Effector CD8-positive, alpha-beta T cell (primary cell): ENCODE results near the gene ADGRA1.
"Not testable (repeated sequence)": the region's sequence is repeated elsewhere in the genome, so short reads cannot be mapped to it uniquely, and the experiment has no call there.

Experiments
- DNase-seq: peaks from one replicate; lab custom pipeline; 2025; lab: John Stamatoyannopoulos, UW

ADGRA1 gene

DNA sequence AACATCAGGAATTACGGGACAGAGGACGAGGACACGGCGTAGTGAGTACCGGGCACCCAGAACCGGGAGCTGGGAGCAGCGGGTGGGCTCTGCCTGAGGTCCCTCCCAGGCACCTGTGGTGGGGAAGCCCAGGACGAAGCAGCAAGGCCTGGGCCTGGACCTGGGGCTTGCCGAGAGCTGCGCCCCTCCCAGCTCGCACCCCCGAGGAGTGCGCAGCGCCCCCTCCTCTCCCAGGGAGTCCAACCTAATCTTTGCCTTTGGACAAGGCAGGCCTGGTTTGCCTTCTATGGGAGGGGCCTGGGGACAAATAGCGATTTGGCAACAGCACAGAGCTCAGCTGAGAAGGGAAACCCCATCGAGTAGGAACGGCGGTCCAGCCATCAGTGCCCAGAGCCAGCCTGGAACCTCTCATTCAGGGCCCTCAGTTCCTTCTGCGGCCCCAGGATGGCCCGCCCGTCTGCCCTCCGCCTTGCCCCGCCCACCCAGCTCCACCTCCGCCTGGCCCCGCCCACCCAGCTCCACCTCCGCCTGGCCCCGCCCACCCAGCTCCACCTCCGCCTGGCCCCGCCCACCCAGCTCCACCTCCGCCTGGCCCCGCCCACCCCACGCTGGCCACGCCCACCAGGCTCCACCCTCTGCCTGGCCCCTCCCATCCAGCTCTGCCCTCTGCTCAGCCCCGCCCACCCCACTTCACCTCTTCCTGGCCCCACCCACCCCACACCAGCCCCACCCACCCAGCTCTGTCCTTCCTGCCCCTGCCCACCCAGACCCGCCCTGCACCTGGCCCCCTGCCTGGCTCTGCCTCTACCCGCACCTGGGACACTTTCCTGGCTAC lies 39.8 kb downstream of the ADGRA1 start:
- DNase-seq = no peak

DNA sequence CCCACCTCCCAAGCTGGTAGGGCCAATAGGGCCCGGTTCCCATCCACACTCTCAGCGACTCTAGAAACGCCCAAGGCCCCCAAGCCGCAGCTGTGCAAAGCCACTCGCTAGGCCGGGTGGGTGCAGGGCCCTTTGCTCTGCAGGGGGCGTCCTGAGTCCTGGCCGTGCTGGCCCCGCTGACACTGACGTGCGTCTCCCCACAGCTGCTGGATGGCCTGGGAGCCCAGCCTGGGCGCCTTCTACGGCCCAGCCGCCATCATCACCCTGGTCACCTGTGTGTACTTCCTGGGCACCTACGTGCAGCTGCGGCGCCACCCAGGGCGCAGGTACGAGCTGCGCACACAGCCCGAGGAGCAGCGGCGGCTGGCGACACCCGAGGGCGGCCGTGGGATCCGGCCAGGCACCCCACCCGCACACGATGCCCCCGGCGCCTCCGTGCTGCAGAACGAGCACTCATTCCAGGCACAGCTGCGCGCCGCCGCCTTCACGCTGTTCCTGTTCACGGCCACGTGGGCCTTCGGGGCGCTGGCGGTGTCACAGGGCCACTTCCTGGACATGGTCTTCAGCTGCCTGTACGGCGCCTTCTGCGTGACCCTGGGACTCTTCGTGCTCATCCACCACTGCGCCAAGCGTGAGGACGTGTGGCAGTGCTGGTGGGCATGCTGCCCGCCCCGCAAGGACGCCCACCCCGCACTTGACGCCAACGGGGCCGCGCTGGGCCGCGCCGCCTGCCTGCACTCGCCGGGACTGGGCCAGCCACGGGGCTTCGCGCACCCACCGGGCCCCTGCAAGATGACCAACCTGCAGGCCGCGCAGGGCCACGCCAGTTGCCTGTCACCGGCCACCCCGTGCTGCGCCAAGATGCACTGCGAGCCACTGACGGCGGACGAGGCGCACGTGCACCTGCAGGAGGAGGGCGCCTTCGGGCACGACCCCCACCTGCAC lies 40.7 kb downstream of the ADGRA1 start:
- DNase-seq = no peak

DNA sequence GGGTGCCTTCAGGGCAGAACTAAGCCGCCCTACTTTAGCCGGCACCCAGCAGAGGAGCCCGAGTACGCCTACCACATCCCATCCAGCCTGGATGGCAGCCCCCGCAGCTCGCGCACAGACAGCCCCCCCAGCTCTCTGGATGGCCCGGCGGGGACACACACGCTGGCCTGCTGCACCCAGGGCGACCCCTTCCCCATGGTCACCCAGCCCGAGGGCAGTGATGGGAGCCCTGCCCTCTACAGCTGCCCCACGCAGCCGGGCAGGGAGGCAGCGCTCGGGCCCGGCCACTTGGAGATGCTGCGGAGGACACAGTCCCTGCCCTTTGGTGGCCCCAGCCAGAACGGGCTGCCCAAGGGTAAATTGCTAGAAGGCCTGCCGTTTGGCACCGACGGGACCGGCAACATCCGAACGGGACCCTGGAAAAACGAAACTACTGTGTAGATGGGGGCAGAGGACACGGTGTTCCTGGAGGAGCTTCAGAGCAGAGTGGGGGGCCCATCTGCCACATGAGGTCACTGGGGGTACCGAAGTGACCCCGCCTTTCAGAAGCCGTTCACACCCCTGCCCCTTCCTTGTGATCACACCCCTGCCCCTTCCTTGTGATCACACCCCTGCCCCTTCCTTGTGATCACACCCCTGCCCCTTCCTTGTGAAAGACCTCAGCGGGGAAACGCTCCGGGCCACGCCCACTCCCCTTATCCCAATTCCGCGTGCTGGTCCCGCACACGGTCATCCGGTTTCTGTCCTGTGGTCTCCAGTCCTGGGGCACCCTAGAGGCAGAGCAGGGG lies 41.5 kb downstream of the ADGRA1 start:
- DNase-seq = no peak

DNA sequence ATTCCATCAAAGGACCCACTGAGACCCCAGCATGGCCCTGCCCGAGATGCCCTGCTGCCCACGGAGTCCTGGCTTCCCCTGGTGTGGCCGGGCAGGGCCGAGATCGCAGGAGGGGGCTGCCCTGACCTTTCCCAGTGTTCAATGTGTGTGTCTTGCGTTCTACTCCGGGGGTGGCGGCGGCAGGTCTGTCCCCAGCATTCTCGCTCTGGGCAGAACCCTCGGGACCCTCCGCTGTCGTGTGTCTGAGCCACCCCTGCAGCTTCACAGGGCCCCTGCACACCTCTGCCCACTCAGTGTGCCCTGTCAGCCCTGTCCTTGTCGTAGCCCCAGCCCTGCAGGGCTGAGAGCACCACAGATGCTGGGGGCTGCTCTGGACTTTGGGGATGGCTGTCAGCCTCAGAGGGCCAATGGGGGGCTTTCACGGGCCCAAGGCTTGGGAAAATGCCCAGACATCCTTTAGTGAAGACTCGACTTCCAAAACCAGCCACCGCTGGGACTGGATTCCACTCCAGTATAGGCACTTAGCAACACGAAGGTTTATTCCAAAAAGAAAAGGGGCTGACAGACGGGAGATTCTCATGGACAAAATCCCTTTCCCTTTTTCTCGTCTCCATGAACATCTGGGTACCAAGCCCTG lies 42.3 kb downstream of the ADGRA1 start:
- no peak for DNase-seq

DNA sequence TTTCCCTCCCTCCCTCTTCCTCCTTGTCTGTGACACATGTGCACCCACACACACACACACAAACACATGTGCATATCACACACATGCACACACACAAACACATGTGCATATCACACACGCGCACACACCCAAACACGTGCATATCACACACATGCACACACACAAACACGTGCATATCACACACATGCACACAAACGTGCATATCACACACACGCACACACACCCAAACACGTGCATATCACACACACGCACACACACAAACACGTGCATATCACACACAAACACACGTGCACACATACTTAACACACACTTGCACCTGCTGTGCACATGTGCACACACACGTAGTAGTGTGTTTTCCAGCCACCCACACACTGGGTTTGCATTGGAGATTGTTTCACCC lies 42.9 kb downstream of the ADGRA1 start:
- DNase-seq = no peak

DNA sequence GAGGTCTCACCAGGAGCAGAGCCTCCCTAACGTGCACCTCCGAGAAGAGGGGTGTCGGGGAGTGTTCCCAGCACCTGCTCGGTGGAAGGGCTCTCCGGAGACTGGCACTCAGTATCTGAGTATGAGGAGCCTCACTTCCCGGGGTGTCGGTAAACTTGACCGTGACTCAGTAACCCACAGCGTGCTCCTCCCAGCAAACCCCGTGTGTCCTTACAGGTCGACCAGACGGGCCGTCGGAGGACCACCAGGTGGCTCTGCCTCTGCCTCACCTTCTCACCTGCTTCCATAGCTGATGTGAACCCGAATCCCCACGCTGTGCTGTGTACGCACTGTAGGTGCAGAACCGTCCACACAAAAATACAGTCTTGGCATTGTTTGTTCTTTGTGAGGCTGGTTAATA lies 43.3 kb downstream of the ADGRA1 start:
- DNase-seq = no peak

DNA sequence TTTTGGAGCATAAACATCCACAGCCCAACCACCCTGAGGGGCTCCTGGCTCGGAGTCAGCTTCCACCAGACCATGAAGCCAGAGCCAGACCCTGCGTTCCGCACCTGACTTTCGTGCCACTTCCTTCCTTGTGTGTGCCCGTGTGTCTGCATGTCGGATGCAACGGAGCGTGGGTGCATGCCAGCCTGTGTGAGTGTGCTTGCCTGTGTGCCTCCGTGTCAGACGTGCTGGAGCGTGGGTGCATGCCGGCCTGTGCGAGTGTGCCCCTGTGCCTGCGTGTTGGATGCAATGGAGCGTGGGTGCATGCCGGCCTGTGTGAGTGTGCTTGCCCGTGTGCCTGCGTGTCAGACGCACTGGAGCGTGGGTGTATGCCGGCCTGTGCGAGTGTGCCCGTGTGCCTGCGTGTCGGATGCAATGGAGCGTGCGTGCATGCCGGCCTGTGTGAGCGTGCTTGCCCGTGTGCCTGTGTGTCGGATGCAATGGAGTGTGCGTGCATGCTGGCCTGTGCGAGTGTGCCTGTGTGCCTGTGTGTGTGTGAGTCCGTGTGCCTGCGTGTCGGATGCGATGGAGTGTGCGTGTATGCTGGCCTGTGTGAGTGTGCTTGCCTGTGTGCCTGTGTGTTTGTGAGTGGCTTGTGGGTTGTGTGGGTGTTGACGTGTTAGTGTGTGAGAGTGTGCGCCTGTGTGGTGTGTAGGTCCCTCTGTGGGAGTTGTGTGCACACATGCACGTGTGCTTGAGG lies 44.2 kb downstream of the ADGRA1 start:
- DNase-seq = no peak

DNA sequence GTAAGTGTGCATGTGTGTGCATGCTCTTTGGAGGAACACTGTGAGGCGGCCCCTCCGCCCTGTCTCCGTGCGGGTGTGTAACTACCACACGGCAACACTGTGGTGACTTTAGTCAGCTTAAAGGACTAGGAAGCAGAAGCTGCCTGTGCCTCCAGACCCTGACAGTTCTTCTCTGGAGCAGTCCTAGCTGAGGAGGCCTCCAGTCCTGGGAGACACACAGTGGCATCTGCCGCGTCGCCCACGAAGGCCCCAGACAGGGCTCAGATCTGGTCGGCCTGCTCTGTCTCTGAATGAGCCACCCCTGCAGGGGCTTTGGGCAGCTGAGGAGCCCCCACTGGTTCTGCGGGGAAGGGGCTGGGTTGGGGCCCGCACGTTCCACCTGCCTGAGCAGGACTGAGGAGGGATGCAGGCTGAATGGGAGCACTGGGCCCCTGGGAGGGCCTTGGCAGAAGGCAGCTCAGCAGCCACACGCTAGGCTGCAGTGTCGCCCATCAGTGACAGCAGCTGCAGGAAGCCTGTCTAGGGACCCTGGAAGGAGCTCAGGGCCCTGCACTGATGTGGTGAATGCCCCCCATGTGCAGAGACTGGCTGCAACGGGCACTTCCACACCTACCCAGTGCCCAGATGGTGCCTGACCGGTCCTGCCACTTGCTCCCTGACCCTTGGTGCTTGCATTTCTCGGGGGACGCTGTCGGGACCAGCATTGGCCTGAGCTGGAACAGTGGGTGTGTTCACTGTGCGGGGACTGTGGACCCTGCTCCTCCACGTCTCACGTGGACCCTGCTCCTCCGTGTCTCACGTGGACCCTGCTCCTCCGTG lies 45.0 kb downstream of the ADGRA1 start:
- DNase-seq = no peak

DNA sequence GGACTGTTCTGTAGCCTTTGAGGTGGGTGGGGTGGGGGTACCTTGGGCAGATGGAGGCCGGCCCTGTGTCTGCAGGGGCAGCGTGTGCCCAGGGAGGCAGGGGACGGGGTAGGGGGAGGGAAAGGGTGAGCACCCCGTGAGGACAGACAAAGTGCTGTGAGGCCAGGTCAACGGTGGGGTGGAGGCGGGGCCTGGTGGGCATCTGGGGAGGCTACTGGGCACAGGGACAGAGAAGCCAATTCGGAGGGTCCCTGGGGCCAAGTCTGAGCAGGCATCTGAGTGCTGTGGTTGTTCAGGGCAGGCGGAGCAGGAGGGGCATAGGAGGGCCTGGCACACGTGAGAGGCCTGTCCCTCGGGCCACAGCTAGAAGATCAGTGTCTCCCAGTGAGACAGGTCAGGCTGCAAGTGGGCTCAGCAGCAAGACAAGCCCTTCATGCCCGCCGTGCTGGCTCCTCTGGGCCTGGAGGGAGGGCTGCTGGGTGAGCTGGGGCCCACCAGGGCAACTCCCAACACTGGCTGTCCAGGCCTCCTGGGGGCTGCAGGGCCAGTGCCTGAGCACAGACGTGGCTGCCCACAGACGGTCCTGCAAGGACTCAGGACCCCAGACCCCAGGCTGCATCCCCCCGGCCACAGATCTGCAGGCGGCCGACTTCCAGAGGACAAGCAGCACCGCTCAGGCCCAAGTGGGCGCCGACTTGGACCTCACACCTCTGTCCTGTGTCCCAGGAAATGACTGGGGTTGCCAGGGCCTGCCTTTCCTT lies 45.9 kb downstream of the ADGRA1 start:
- DNase-seq = no peak

DNA sequence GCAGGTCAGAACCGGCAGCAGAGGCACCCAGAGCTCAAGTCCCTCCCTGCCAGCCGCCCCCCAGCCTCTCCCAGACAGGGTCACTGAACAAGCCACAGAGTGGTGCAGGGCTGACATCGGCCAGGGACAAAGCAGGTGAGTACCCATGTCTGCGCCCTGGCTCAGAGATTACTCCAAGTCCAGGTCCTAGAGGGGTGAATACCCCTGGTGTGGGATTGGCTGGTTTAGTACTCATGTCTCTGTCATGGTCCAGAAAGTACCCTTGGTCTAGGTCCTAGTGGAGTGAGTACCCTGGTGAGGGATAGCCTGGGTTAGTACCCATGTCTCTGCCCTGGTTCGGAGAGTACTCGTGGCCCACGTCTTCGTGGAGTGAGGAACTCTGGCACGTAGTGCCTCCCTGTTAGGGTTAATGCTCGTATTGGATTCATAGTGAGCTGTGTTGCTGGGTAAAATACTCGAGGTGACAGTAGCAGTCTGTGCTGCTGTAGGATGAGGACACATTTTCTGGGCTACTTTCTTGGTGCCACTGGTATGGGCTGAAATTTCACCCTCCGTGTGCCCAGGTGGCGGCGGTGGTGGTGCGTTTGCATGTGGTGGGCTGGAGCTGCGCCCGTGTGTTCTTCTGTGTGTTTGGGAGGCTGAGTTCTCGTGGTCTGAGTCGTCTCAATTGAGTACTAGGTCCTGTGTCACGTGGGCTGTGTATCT lies 46.8 kb downstream of the ADGRA1 start:
- DNase-seq = no peak

DNA sequence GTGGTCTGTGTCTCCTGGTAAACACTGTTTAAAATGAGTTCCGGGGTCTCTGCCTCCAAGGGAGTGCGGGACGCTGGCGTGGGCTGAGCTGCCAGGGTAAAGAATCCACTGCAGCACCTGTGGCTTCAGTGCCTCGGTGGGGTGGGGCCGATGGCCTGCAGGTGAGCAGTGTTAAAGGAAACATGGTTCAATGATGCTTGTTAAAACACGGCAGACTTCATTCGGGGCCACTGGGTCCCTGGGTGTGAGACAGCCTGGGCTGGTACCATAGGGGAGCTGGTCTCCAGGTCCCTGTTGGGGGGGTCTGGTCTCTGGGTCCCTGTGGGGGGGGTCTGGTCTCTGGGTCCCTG lies 47.4 kb downstream of the ADGRA1 start:
- no peak for DNase-seq

DNA sequence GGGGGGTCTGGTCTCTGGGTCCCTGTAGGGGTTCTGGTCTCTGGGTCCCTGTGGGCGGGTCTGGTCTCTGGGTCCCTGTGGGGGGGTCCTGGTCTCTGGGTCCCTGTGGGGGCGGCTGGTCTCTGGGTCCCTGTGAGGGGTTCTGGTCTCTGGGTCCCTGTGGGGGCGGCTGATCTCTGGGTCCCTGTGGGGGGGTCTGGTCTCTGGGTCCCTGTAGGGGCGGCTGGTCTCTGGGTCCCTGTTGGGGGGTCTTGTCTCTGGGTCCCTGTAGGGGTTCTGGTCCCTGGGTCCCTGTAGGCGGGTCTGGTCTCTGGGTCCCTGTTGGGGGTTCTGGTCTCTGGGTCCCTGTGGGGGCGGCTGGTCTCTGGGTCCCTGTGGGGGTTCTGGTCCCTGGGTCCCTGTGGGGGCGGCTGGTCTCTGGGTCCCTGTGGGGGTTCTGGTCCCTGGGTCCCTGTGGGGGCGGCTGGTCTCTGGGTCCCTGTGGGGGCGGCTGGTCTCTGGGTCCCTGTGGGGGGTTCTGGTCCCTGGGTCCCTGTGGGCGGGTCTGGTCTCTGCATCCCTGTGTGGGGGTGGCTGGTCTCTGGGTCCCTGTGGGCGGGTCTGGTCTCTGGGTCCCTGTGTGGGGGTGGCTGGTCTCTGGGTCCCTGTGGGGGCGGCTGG lies 49.9 kb downstream of the ADGRA1 start:
- not testable (repeated sequence) for DNase-seq

DNA sequence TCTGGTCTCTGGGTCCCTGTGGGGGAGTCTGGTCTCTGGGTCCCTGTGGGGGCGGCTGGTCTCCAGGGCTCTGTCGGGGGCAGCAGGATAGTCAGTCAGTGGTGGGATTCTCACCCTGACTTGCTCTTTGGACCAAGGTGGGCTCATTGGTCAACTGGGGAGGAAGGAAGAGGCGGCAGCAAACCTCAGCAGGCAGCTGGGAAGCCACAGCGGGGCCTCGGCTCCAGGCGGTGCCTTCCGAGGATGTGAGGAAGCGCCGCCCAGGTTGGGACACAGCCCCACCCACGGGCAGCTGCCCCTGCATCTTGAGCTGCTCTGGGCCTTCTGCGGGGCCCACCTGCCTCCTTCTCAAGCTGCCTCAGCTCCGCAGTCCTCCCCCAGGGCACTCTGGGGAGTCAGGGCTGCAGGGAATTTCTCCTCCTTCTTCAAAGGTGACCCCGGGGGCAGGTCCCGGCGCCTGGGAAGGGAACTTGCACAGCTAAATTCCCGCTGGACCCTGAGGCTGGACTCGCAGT lies 51.9 kb downstream of the ADGRA1 start:
- no peak for DNase-seq

DNA sequence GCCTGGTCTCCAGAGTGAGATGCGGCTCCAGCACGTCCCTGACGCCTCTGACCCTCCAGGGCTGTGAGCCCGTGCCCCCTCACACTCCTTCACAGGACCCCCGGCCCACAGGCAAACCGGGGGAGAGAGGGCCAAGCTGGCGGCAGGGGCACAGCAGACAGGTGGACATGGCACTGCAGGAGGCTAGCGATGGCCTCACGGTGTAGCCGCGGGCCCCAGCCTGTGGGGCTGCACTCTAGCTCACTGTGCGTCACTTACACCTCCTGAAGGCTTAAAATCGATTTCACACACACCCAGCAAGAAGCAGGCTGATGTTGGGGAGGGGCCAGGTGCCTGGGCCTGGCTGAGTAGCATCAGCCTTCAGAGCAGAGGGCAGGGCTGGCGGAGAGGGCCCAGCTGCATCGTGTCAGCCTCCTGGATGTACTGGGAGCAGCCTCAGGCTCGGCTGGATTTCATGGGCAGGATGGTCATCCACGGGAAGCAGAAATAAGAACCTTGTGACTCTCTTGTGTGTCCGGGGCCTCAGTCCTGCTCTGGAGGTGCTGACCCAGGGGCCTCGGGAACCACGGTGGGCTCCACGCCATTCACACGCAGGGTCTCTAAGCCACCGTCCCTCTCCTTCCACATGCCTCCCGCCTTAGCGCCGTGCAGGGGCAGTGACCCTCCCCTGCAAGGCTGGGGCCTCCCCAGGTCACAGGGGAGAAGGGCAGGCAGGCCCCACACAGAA lies 52.9 kb downstream of the ADGRA1 start:
- DNase-seq = no peak

DNA sequence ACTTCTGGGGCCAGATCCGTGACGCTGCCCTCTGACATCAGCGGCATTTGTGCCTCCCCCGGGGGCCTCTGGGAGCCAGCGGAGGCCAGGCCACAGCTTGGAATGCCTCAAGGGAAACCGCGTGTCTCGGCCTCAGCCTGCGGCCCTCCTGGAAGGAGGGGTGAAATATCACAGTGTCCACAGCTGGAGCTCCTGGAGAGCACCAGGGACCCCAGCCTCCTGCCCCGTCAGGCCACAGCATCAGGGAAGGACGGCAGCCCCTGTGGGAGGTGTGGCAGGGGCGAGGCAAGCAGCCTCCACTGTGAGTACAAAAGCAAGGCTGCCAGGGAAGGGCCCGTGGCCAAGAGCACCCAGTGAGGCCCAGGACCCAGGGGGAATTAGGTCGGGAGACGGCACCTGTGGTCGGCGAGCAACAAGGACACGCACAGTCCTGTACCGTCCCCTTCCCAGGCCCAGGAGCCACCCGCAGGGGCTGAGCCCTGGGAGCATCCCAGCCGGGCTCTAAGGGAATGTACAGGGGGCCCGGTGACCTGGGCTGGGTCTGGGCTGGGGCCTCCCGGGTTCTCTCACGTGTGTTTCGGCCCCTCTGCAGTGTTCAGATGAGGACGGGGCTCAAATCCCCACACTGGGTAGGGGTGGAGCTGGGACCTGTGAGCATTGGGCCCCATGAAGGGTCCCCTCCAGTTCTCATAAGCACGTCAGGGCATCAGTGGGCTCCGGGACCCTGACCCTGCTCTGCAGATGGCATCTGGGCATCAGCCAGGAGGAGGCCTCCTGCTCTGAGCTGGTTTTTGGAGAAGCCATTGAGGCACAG lies 53.6 kb downstream of the ADGRA1 start:
- no peak for DNase-seq

DNA sequence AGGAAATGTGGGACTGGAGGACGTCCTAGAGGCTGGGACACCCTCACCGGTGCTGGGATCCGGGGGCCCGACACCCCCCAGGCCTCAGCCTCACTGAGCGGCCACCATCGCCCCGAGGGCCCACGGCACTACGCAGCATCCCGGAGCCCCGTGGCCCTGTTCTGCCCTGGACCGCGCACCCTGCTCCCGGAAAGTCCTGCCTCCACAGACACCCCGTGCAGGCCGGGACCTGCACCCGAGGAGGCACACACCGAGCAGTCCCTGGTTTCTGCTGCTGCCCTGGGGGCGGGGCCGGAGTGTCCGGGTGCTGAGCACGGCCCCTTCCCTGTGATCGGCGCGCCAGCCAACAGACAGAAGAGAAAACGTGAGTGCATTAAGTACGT lies 54.2 kb downstream of the ADGRA1 start:
- no peak for DNase-seq
